ENCODE results near the gene ETAA1.

The ETAA1 gene

DNA sequence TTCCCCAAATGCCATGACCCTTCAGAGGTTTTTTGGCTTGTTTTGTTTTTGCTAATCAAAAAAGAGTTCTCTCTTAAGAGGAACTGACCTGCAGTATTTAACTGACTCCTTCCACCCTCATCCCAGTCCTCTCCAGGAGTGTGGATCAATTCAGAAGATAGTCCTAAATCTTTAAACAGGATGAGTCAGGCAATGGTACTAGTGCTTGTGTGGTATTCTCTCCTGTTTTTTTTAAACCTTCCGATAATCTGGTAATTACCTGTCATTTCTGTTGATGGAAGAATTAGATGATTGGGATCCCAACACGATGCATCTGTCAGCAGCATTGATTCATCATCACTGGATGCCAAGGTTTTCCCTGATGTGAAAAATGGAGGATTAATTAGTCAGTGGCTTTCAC lies 41.2 kb downstream of the ETAA1 start:
- no peak for DNase-seq

DNA sequence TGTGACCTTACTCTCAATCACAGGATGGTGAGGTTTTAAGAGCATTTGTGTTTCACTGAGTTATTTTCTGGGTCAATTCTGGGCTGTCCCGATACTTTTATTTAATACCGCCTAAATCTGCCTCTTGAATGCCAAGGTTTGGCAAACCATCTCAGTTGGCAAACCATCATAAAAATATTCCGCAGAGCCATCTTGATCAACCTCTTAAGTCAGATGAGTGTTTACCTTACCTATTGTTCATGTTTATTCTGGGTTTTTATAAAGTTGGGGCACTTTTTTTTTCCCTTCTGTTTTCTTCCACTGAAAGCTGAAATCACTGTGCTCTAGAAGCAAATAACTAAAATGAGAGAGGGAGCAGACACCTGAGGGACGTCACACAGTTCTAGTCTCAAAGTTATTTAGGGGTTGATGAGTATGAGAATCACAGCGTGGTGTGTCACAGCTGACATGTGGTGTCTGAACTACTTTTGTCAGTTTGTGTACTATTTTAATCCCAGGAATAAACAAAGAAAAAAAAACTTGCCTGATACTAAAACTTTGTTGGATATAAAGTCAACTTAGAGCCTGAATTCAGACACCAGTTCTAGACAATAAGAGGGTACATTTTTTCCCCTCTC lies 48.6 kb downstream of the ETAA1 start:
- DNase-seq = no peak

DNA sequence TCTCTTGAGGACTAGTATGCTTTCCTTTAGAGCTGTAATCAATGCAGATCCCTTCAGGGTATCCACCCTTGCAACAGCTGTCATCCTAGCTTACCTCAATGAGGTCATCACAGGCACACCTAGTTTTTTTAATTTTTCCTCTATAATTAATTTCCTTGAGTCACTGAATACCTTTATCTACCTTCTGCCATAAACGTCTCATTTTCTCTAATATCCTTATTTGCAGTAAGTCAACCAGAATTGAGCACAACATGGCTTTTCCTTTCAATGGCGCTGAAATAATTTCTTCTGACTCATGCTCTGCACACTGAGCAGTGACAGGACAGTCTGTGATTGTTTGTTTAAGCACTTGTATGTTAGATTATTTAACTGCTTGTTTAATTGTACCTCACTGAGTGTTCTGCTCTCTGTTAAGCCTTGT lies 49.4 kb downstream of the ETAA1 start:
- no peak for DNase-seq

DNA sequence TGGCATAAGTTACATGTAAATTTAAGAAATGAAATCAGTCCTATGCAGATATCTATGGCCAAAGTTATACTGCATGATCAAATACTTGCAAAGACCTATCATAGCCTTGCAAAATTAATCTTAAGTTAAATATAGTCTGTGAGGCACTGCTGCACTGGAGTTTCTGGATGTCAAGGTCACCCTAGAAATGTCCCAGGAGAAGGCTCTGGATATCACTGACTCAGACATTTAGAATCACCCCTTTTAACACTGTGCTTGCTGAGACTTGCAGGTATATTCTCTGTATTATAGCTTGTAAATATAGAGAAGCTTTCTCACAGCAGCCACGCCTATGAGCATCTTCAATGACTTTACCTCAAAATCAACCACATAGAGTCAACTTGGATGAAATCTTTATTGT lies 51.5 kb downstream of the ETAA1 start:
- DNase-seq = no peak

DNA sequence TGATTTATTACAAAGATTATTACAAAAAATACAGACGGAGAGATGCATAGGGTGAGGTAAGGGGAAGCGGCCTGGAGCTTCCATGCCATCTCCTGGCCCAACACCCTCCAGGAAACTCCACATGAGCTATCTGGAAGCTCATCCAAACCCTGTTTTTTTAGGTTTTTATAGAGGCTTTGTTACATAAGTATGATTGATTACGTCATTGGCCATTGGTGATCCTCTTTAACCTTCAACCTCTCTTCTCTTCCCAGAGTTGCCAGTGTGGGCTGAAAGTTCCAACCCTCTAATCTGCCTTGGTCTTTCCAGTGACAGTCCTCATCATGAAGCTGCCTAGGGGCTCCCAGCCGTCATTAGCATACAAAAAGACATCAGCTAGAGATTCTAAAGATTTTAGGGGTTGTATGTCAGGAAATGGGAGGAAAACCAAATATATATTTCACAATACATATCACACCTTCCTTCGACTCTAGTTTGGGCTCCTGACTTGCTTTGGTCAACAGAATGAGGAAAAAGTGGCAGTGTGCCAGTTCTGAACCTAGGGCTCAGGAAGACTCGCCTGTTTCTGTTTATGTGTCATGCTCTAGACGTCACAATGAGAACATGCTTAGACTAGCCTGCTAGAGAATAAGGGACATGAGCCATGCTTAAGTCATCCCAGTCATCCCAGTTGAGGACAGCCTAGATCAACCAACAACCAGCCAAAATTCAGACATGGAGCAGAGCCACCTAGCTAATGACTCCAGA lies 54.1 kb downstream of the ETAA1 start:
- DNase-seq = no peak

DNA sequence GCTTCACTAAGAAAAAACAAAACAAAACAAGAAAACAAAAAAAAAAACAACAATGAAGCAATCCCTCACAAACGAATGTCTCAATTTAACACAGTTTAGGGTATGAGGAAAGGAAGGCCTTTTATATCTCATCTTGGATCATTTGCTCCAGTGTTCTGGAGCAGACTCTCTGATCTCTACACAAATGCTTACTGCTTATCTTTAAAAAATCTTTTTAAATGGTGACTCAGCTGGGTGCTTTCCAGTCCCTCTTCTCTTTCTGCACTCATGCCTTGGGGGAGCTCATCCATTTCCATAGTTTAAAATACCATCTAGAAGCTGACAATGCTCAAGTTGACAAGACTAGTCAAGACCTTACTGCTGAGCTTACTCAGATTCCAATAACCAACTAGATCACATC lies 56.2 kb downstream of the ETAA1 start:
- DNase-seq = no peak

DNA sequence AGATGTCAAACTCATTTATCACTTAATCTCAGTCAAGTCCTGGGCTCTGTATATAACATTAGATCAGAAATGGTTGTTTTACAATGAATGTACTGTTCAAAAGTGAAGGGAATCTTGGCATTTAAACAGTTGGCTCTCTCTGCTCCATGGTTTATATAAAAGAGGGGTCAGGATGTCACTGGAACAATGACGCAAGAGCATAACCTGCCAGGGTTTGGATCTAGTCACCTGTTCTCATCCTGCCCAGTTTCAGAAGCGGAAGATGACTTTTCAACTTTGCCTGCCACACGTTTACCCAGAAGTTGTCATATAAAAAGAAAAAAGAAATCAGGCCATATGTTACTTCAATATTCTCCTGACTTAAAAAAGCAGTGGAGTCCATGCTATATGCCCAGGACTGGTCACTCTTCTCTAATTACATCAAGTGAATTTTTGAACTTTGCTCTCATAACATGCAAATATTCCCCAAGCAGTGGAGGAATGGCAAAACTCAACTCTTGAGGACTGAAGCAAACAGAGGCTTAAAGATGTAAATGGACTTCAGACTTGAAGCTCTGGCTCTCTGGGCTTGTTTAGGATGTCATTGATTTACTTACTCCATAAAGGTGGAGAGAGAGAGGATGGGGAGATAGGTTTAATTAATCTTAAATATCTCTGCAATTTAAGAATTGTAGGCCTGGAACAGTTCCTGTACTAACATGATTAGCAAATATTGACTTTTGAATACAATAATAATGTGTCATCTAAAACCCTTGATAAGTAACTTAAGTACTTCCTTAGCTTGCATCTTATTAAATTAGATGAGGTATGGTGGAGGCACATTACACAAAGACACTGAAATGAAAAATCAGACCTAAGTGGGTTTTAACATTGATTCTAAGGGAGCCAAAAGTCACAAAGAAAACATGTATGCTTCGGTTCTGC lies 58.3 kb downstream of the ETAA1 start:
- DNase-seq = no peak

DNA sequence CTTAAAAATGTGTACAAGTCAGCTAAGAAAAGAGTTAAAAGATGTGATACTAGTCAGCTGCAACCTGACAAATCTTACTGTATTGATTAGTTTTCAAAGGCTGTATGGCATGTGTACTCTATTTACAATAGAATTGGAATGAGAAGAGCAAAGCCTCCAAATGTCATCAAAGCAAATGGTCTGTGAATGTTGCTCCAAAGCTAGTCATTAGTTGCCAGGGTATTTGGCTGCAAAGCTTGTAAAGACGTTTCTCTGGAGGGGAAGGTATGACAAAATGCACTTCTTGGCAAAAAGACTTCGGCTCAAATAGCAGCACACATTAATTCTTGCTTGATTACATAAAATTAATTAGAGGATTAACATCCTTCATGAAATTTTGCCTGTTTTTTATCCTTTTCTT lies 59.3 kb downstream of the ETAA1 start:
- no peak for DNase-seq

DNA sequence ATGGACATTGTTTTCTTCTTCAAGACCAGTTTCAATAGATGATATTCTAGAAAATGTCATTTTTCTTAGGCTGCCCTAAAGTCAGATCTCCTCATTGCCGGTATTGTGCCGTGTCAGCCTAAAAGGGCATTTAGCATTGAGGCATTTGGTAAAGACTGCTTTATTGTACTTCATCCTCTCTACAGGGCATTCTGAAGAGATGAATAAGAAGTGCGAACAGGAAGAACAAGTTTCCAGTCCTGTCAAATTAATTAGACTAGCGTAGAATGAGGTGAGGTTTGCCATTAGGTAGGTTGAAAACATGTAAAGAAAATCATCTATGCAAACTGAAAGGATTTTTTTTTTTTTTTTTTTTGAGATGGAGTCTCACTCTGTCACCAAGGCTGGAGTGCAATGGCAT lies 60.6 kb downstream of the ETAA1 start:
- no peak for DNase-seq

DNA sequence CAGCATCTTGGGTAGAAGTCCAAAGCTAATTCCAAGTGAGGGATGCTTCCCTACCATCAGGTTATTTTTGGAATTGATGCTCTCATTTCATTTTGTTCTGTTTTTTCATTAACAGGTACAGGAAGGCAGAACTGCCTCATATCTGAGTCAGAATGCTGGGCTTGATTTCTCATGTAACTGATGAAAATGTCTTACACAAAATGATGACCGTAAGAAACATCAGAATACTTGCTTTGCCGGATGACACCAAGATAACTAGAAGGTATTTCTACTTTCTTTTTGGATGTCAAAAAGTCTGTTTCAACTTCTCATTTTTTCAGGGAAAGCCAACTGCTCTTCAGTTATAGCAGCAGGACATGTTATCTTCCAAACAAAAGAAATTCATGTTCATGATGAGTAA lies 62.6 kb downstream of the ETAA1 start:
- no peak for DNase-seq

Measured in T-helper 9 cell (primary cell).